Smooth muscle cell (in vitro differentiated cells): ENCODE measurements around the gene SRM. TPM values are rescaled to one million over a fixed set of nuclear protein-coding genes. Genes with fewer than 3 reads are reported as not detected.

Experiments used
- DNase-seq: peaks from one replicate; lab custom pipeline; 2025; ENCODE audit not compliant: unreplicated experiment; lab: John Stamatoyannopoulos, UW
- H2AFZ ChIP-seq: fragments of 200-600 bp; sonication (generic); 2 replicates; pipeline ENCODE4 v1.6.0; 2016; ENCODE audit warnings: antibody characterized with exemption, low read depth, mild to moderate bottlenecking
- H3F3A ChIP-seq: fragments of 200-600 bp; sonication (generic); 2 replicates; pipeline ENCODE4 v1.6.0; 2017; ENCODE audit warnings: antibody characterized with exemption, low read depth
- H3K27ac ChIP-seq: fragments of 200-600 bp; sonication (generic); 2 replicates; pipeline ENCODE4 v1.5.1; 2016; ENCODE audit warnings: low read depth, mild to moderate bottlenecking
- H3K27me3 ChIP-seq: fragments of 200-600 bp; sonication (generic); 2 replicates; pipeline ENCODE4 v1.6.1; 2016; ENCODE audit warnings: low read depth, mild to moderate bottlenecking
- H3K36me3 ChIP-seq: fragments of 200-600 bp; sonication (generic); 2 replicates; pipeline ENCODE4 v1.5.1; 2016; ENCODE audit warnings: low read depth
- H3K4me1 ChIP-seq: fragments of 200-600 bp; sonication (generic); 2 replicates; pipeline ENCODE4 v1.5.1; 2016; ENCODE audit warnings: low read depth
- H3K4me2 ChIP-seq: fragments of 200-600 bp; sonication (generic); 2 replicates; pipeline ENCODE4 v1.6.0; 2016; ENCODE audit warnings: mild to moderate bottlenecking
- H3K4me3 ChIP-seq: fragments of 200-600 bp; sonication (generic); 2 replicates; pipeline ENCODE4 v1.5.1; 2016; ENCODE audit warnings: mild to moderate bottlenecking
- H3K79me2 ChIP-seq: fragments of 200-600 bp; sonication (generic); 2 replicates; pipeline ENCODE4 v1.6.0; 2016; ENCODE audit warnings: low read depth, mild to moderate bottlenecking
- H3K9ac ChIP-seq: fragments of 200-600 bp; sonication (generic); 2 replicates; pipeline ENCODE4 v1.6.0; 2016; ENCODE audit warnings: low read depth
- H3K9me3 ChIP-seq: fragments of 200-600 bp; sonication (generic); replicated peaks from 2 replicates; pipeline ENCODE4 v1.5.1; 2016; ENCODE audit warnings: low read depth
- H4K20me1 ChIP-seq: fragments of 200-600 bp; sonication (generic); 2 replicates; pipeline ENCODE4 v1.6.0; 2016; ENCODE audit warnings: low read depth
- WGBS: methylation state at CpG from one replicate; pipeline ENCODE4 v1.1.7; 2016; ENCODE audit warnings: low lambda C conversion rate; 5-methylcytosine and 5-hydroxymethylcytosine counted together
- polyA plus RNA-seq: library from polyadenylated mRNA; unstranded; fragments of >200 nt; fragmentation: Nextera tagmentation; extraction: Ambion mirVana; gene quantifications from 2 replicates; pipeline ENCODE4 v1.2.1, GENCODE V29; 2016
- total RNA-seq: library from RNA; depleted of rRNA; stranded (reverse); fragments of >200 nt; gene quantifications from 2 replicates; pipeline ENCODE4 v1.2.3, GENCODE V29; 2014
- TF ChIP-seq, protein P1 (sequence below): fragments of 200-600 bp; sonication (generic); IDR thresholded peaks from 2 replicates; pipeline ENCODE4 v1.5.1; 2017; ENCODE audit warnings: borderline replicate concordance, mild to moderate bottlenecking, antibody characterized with exemption; ENCODE audit not compliant: insufficient read depth, poor library complexity, severe bottlenecking

Gene SRM
- total and polyA plus RNA-seq, 2 experiments from 2014 or later = 43.9 to 355 TPM

GRCh38 chr1:11070876-11071275, 11.1 kb upstream of the SRM start:
- H3F3A ChIP-seq = no peaks in the 10 kb centered on the region
- H3K79me2 ChIP-seq = no peaks in the 10 kb centered on the region
- H3K4me2 ChIP-seq = no peak overlapping the region
- H4K20me1 ChIP-seq = no peaks in the 10 kb centered on the region
- no peak for DNase-seq
- H3K9ac ChIP-seq = no peak overlapping the region
- no peaks in the 10 kb centered on the region for H3K4me1 ChIP-seq
- no peaks in the 10 kb centered on the region for H3K27me3 ChIP-seq
- no peak overlapping the region for H3K4me3 ChIP-seq
- H3K9me3 ChIP-seq = no peaks in the 10 kb centered on the region
- 94% methylated on average over 11 of the region's 11 CpGs for WGBS
- TF ChIP-seq, protein P1, sequence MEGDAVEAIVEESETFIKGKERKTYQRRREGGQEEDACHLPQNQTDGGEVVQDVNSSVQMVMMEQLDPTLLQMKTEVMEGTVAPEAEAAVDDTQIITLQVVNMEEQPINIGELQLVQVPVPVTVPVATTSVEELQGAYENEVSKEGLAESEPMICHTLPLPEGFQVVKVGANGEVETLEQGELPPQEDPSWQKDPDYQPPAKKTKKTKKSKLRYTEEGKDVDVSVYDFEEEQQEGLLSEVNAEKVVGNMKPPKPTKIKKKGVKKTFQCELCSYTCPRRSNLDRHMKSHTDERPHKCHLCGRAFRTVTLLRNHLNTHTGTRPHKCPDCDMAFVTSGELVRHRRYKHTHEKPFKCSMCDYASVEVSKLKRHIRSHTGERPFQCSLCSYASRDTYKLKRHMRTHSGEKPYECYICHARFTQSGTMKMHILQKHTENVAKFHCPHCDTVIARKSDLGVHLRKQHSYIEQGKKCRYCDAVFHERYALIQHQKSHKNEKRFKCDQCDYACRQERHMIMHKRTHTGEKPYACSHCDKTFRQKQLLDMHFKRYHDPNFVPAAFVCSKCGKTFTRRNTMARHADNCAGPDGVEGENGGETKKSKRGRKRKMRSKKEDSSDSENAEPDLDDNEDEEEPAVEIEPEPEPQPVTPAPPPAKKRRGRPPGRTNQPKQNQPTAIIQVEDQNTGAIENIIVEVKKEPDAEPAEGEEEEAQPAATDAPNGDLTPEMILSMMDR = no peak
- H2AFZ ChIP-seq = no peak overlapping the region
- H3K27ac ChIP-seq = no peak overlapping the region
- H3K36me3 ChIP-seq = peaks cover 13% of the 10 kb centered on the region

GRCh38 chr1:11068600-11069473, 9.0 kb upstream of the SRM start:
- no peaks in the 10 kb centered on the region for H3K4me1 ChIP-seq
- H3K9me3 ChIP-seq = no peaks in the 10 kb centered on the region
- no peak overlapping the region for H3K27ac ChIP-seq
- 94% methylated on average over 16 of the region's 17 CpGs for WGBS
- TF ChIP-seq, protein P1 = no peak
- no peak overlapping the region for H3K4me2 ChIP-seq
- H3K27me3 ChIP-seq = no peaks in the 10 kb centered on the region
- no peaks in the 10 kb centered on the region for H3F3A ChIP-seq
- H3K4me3 ChIP-seq = no peak overlapping the region
- no peak overlapping the region for H2AFZ ChIP-seq
- H3K9ac ChIP-seq = no peak overlapping the region
- H4K20me1 ChIP-seq = no peaks in the 10 kb centered on the region
- no peaks in the 10 kb centered on the region for H3K79me2 ChIP-seq
- DNase-seq = no peak
- H3K36me3 ChIP-seq = peaks cover 7% of the 10 kb centered on the region

DNA sequence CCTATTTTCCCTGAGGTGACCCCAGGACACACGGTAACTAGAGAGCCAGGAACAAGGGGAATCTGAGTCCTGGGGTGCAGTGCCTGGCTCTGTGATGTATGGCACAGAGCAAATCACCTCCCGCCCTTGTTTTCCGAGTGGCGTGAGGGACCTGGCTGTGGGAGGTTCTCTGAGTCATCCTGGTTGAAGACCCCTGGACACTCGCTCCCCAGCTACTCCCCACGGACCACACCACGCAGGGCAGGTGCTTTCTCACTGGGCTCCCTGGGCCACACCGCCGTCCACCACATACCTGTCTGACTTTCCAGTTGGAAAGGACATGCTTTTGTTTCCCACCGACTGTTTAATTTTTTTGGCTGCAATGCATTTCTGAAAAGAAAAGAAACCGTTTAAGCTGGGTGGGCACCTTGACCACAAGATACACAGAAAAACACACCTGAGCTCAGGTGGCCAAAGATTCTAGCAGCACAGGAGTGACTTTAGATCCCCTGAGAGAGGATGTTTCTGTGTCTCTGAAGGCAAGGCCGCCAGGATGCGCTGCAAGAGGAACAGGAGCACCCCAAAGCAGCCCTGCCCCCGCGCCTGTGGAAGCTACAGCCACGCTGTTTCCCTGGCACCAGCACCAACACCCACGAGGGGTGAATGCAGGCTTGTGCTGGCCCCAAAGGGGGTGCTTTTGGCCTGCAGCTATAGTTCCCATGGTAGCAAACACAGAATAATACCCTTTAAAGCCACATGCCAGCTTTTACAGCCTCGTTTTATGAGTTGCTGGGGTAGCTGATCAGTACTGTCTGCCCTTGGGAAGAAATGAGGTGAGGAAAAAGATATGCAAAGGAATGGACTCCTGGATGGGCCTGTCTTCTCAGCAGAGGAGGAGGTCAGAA, 8.1 kb upstream of the SRM start:
- H3K9me3 ChIP-seq = no peaks in the 10 kb centered on the region
- H3K36me3 ChIP-seq = peaks cover 7% of the 10 kb centered on the region
- no peak overlapping the region for H3K9ac ChIP-seq
- H3F3A ChIP-seq = no peaks in the 10 kb centered on the region
- TF ChIP-seq, protein P1 = no peak
- H2AFZ ChIP-seq = no peak overlapping the region
- no peak overlapping the region for H3K4me3 ChIP-seq
- no peaks in the 10 kb centered on the region for H3K4me1 ChIP-seq
- H3K79me2 ChIP-seq = no peaks in the 10 kb centered on the region
- no peaks in the 10 kb centered on the region for H4K20me1 ChIP-seq
- no peaks in the 10 kb centered on the region for H3K27me3 ChIP-seq
- no peak for DNase-seq
- no peak overlapping the region for H3K27ac ChIP-seq
- H3K4me2 ChIP-seq = no peak overlapping the region
- WGBS = 96% methylated on average over 18 of the region's 18 CpGs
